Activated gamma-delta T cell (primary cell): ENCODE measurements around the gene ZFP92.

ENCODE experiments used
- DNase-seq: peaks from one replicate; lab custom pipeline; 2025; lab: John Stamatoyannopoulos, UW

Gene ZFP92

GRCh38 chrX:153408871-153409351 is 2.4 kb upstream of the ZFP92 start:
- DNase-seq = no peak

GRCh38 chrX:153409414-153410101 is 1.7 kb upstream of the ZFP92 start:
- no peak for DNase-seq

GRCh38 chrX:153410373-153410772 is 899 bp upstream of the ZFP92 start:
- DNase-seq = no peak

- no peak for DNase-seq
Measured at GRCh38 chrX:153410888-153411254, 401 bp upstream of the ZFP92 start.

GRCh38 chrX:153411988-153412574 is 809 bp downstream of the ZFP92 start:
- DNase-seq = no peak

GRCh38 chrX:153412746-153413720 is 1.8 kb downstream of the ZFP92 start:
- no peak for DNase-seq

GRCh38 chrX:153413731-153414130 is 2.5 kb downstream of the ZFP92 start:
- DNase-seq = no peak

GRCh38 chrX:153414856-153415510 is 3.7 kb downstream of the ZFP92 start:
- DNase-seq = no peak

GRCh38 chrX:153416781-153417450 is 5.6 kb downstream of the ZFP92 start:
- no peak for DNase-seq

- DNase-seq = no peak
Measured at GRCh38 chrX:153417637-153418036, 6.4 kb downstream of the ZFP92 start.

- no peak for DNase-seq
Measured at GRCh38 chrX:153420851-153421599, 9.8 kb downstream of the ZFP92 start.

GRCh38 chrX:153421856-153422255 is 10.6 kb downstream of the ZFP92 start:
- no peak for DNase-seq

- no peak for DNase-seq
Measured at GRCh38 chrX:153423652-153424051, 12.4 kb downstream of the ZFP92 start.

- DNase-seq = no peak
Measured at GRCh38 chrX:153426204-153426603, 14.9 kb downstream of the ZFP92 start.

GRCh38 chrX:153430796-153431195 is 19.5 kb downstream of the ZFP92 start:
- no peak for DNase-seq

- DNase-seq = no peak
Measured at GRCh38 chrX:153433161-153433680, 21.9 kb downstream of the ZFP92 start.

- no peak for DNase-seq
Measured at GRCh38 chrX:153433781-153434285, 22.6 kb downstream of the ZFP92 start.

- DNase-seq = no peak
Measured at GRCh38 chrX:153434801-153435200, 23.5 kb downstream of the ZFP92 start.

- DNase-seq = no peak
Measured at GRCh38 chrX:153435845-153436244, 24.6 kb downstream of the ZFP92 start.

- DNase-seq = no peak
Measured at GRCh38 chrX:153438532-153438931, 27.3 kb downstream of the ZFP92 start.
